ENCODE data around the gene MVB12B. TPM values are rescaled to one million over a fixed set of nuclear protein-coding genes. Genes with fewer than 3 reads are reported as not detected.

MVB12B gene
- polyA plus RNA-seq, 3 donors: 1.9 to 6.2 (median 4.7) TPM

- 93 to 95% (median 94%) methylated on average over 2 of the region's 2 CpGs for WGBS, 3 donors
- H3K27ac ChIP-seq (ENCODE audit: low read depth, low read length): no peak overlapping the region
These were observed 182.3 kb downstream of the MVB12B start for GRCh38 chr9:126508928-126509327.

- no peak overlapping the region for H3K27ac ChIP-seq (ENCODE audit: low read depth, low read length)
- 80 to 87% (median 82%) methylated on average over 5 of the region's 5 CpGs for WGBS, 3 donors
These were observed 183.1 kb downstream of the MVB12B start for GRCh38 chr9:126509718-126510117.

GRCh38 chr9:126510564-126510963 is 183.9 kb downstream of the MVB12B start:
- H3K27ac ChIP-seq (ENCODE audit: low read depth, low read length): no peak overlapping the region
- 71 to 75% (median 71%) methylated on average over 6 of the region's 6 CpGs for WGBS, 3 donors

GRCh38 chr9:126511411-126511810 is 184.8 kb downstream of the MVB12B start:
- H3K27ac ChIP-seq (ENCODE audit: low read depth, low read length): no peak overlapping the region

GRCh38 chr9:126513159-126514036 is 186.8 kb downstream of the MVB12B start:
- no peak overlapping the region for H3K27ac ChIP-seq (ENCODE audit: low read depth, low read length)
- WGBS, 3 donors: 51 to 53% (median 51%) methylated on average over 13 of the region's 13 CpGs

GRCh38 chr9:126514037-126514821 is 187.6 kb downstream of the MVB12B start:
- H3K27ac ChIP-seq (ENCODE audit: low read depth, low read length): no peak overlapping the region
- WGBS, 3 donors: 8 to 11% (median 10%) methylated on average over 59 to 63 of the region's 63 CpGs

- WGBS, 3 donors: 46 to 69% (median 64%) methylated on average over 27 of the region's 27 CpGs
- no peak overlapping the region for H3K27ac ChIP-seq (ENCODE audit: low read depth, low read length)
These were observed 188.6 kb downstream of the MVB12B start for GRCh38 chr9:126515001-126515872.

GRCh38 chr9:126515873-126516505 is 189.4 kb downstream of the MVB12B start:
- no peak overlapping the region for H3K27ac ChIP-seq (ENCODE audit: low read depth, low read length)

GRCh38 chr9:126516561-126516935 is 189.9 kb downstream of the MVB12B start:
- WGBS, 3 donors: 56 to 76% (median 69%) methylated on average over 7 to 8 of the region's 8 CpGs
- no peak overlapping the region for H3K27ac ChIP-seq (ENCODE audit: low read depth, low read length)

More at GRCh38 chr9:126515873-126516505, 189.4 kb downstream of the MVB12B start:
- 51 to 75% (median 73%) methylated on average over 13 to 14 of the region's 14 CpGs for WGBS, 3 donors

- no peak overlapping the region for H3K27ac ChIP-seq (ENCODE audit: low read depth, low read length)
These were observed 190.6 kb downstream of the MVB12B start for GRCh38 chr9:126516936-126517832.

GRCh38 chr9:126517833-126518356 is 191.3 kb downstream of the MVB12B start:
- 8 to 15% (median 14%) methylated on average over 9 of the region's 9 CpGs for WGBS, 3 donors
- no peak overlapping the region for H3K27ac ChIP-seq (ENCODE audit: low read depth, low read length)

More at GRCh38 chr9:126516936-126517832, 190.6 kb downstream of the MVB12B start:
- 3 to 10% (median 6%) methylated on average over 32 of the region's 32 CpGs for WGBS, 3 donors

- H3K27ac ChIP-seq (ENCODE audit: low read depth, low read length): no peak overlapping the region
- 75 to 86% (median 85%) methylated on average over 7 of the region's 7 CpGs for WGBS, 3 donors
These were observed 192.1 kb downstream of the MVB12B start for GRCh38 chr9:126518763-126519162.

- no peak overlapping the region for H3K27ac ChIP-seq (ENCODE audit: low read depth, low read length)
- 53 to 88% (median 80%) methylated on average over 22 of the region's 22 CpGs for WGBS, 3 donors
These were observed 193.2 kb downstream of the MVB12B start for GRCh38 chr9:126519660-126520420.

- WGBS, 3 donors: 81 to 88% (median 81%) methylated on average over 10 of the region's 10 CpGs
- H3K27ac ChIP-seq (ENCODE audit: low read depth, low read length): no peak overlapping the region
These were observed 193.8 kb downstream of the MVB12B start for GRCh38 chr9:126520453-126520852.

GRCh38 chr9:126521089-126521488 is 194.5 kb downstream of the MVB12B start:
- H3K27ac ChIP-seq (ENCODE audit: low read depth, low read length): no peak overlapping the region
- WGBS, 3 donors: 51 to 58% (median 57%) methylated on average over 11 of the region's 11 CpGs

GRCh38 chr9:126521551-126521950 is 194.9 kb downstream of the MVB12B start:
- WGBS, 3 donors: 72 to 88% (median 73%) methylated on average over 13 of the region's 13 CpGs
- no peak overlapping the region for H3K27ac ChIP-seq (ENCODE audit: low read depth, low read length)

All from adipose tissue (tissue), 3 donors.